H1 (cell line): ENCODE measurements around the gene ZNF598. TPM values are rescaled to one million over a fixed set of nuclear protein-coding genes. Genes with fewer than 3 reads are reported as not detected.
A peak's percentile ranks its signal among the peaks of the same experiment; 100 is the strongest.

Experiments used
- CTCF ChIA-PET: fragments of 300-600 bp; sonication (Branson Sonifier 250); formaldehyde crosslinking; loops from one replicate; lab custom pipeline; 2021; ENCODE audit not compliant: partially characterized antibody; lab: Charles Lee
- POLR2A ChIA-PET: fragments of 300-600 bp; sonication (Branson Sonifier 250); formaldehyde crosslinking; loops from one replicate; lab custom pipeline; 2021; ENCODE audit warnings: inconsistent platforms; ENCODE audit not compliant: partially characterized antibody; lab: Charles Lee
- DNase-seq, 2 experiments: peaks; one replicate each; pipeline versions ENCODE4 v3.0.0 to v3.0.0-alpha.2; 2010 to 2022; ENCODE audit warnings: low spot score in 2 of 2, low read depth in 1 of 2, mixed read lengths in 1 of 2
- FAIRE-seq: peaks from 2 replicates; lab custom pipeline; 2011; peaks lifted over from hg19 to GRCh38; lab: Jason Lieb, UNC
- H2AFZ ChIP-seq: 2 replicates; pipeline ENCODE4 v1.8.1; 2012; ENCODE audit warnings: low read length, inconsistent platforms
- H2AK5ac ChIP-seq: 2 replicates; pipeline ENCODE4 v1.6.1; 2013; ENCODE audit warnings: low read depth, low read length
- H2BK120ac ChIP-seq: replicated peaks from 2 replicates; pipeline ENCODE3; 2013; ENCODE audit warnings: low read depth, low read length, inconsistent platforms
- H2BK12ac ChIP-seq: 2 replicates; pipeline ENCODE4 v1.6.1; 2013; ENCODE audit warnings: low read depth, low read length
- H2BK15ac ChIP-seq: 2 replicates; pipeline ENCODE4 v1.6.1; 2013; ENCODE audit warnings: low read length
- H2BK20ac ChIP-seq: 2 replicates; pipeline ENCODE4 v1.6.1; 2013; ENCODE audit warnings: low read length
- H2BK5ac ChIP-seq: 2 replicates; pipeline ENCODE4 v1.6.1; 2013; ENCODE audit warnings: low read depth, low read length
- H3K14ac ChIP-seq: 2 replicates; pipeline ENCODE4 v1.6.1; 2013; ENCODE audit warnings: inconsistent platforms; ENCODE audit not compliant: insufficient read length
- H3K18ac ChIP-seq: 2 replicates; pipeline ENCODE4 v1.6.1; 2013; ENCODE audit warnings: low read length; ENCODE audit errors: extremely low read depth
- H3K23ac ChIP-seq: 2 replicates; pipeline ENCODE4 v1.6.1; 2013; ENCODE audit warnings: inconsistent platforms; ENCODE audit not compliant: insufficient read length
- H3K23me2 ChIP-seq: 2 replicates; pipeline ENCODE4 v1.6.1; 2013; ENCODE audit warnings: low read depth, low read length
- H3K27ac ChIP-seq: 2 replicates; pipeline ENCODE4 v1.6.1; 2011; ENCODE audit warnings: low read depth, low read length, inconsistent platforms
- H3K27me3 ChIP-seq, 4 experiments: replicated peaks in 1 of 4; 1 replicate in 1 of 4; 2 replicates in 3 of 4; pipeline versions ENCODE4 v1.6.1 to v1.8.1; 2011 to 2013; ENCODE audit warnings: low read length in 3 of 4, mild to moderate bottlenecking in 3 of 4, inconsistent platforms in 2 of 4, mixed read lengths in 2 of 4, moderate library complexity in 1 of 4; ENCODE audit not compliant: control insufficient read depth in 3 of 4, insufficient read depth in 3 of 4; ENCODE audit errors: extremely low read depth in 1 of 4
- H3K36me3 ChIP-seq, 4 experiments: 2 replicates each; pipeline versions ENCODE4 v1.6.1 to v1.8.1; 2011 to 2013; ENCODE audit warnings: mild to moderate bottlenecking in 4 of 4, low read length in 3 of 4, moderate library complexity in 2 of 4, control low read depth in 1 of 4, inconsistent platforms in 1 of 4; ENCODE audit not compliant: insufficient read depth in 4 of 4, control insufficient read depth in 2 of 4
- H3K4ac ChIP-seq: replicated peaks from 2 replicates; pipeline ENCODE3; 2013; ENCODE audit warnings: low read length, low read depth, mixed read lengths, inconsistent platforms; ENCODE audit not compliant: insufficient read length
- H3K4me1 ChIP-seq, 4 experiments: replicated peaks in 1 of 4; 1 replicate in 1 of 4; 2 replicates in 3 of 4; pipeline versions ENCODE4 v1.6.1 to v1.8.1; 2011 to 2013; ENCODE audit warnings: low read length in 3 of 4, inconsistent platforms in 2 of 4, mixed read lengths in 1 of 4; ENCODE audit not compliant: insufficient read depth in 4 of 4, control insufficient read depth in 3 of 4
- H3K4me2 ChIP-seq, 2 experiments: 2 replicates each; pipeline versions ENCODE4 v1.6.1 to v1.8.1; 2011 to 2013; ENCODE audit warnings: low read depth in 2 of 2, low read length in 2 of 2, control low read depth in 1 of 2, inconsistent platforms in 1 of 2, mild to moderate bottlenecking in 1 of 2; ENCODE audit not compliant: insufficient read depth in 1 of 2
- H3K4me3 ChIP-seq, 4 experiments: fragments of 200-600, 300-600 bp in 1 of 4; sonication (generic), shearing (Covaris generic), sonication (Bioruptor Twin) in 1 of 4; 2 replicates each; pipeline versions ENCODE4 v1.5.1 to v1.8.1; 2011 to 2016; ENCODE audit warnings: low read length in 4 of 4, low read depth in 3 of 4, control low read depth in 2 of 4, inconsistent platforms in 2 of 4, mild to moderate bottlenecking in 2 of 4, mixed read lengths in 1 of 4, moderate library complexity in 1 of 4; ENCODE audit not compliant: insufficient read depth in 2 of 4; ENCODE audit errors: extremely low read depth in 1 of 4
- H3K56ac ChIP-seq: replicated peaks from 2 replicates; pipeline ENCODE3; 2013; ENCODE audit warnings: low read depth, mild to moderate bottlenecking, mixed read lengths, low read length, inconsistent platforms; ENCODE audit not compliant: insufficient read length
- H3K79me1 ChIP-seq: 2 replicates; pipeline ENCODE4 v1.6.1; 2013; ENCODE audit warnings: low read depth, low read length, control low read depth
- H3K79me2 ChIP-seq, 2 experiments: 2 replicates each; pipeline versions ENCODE4 v1.6.1 to v1.8.1; 2012 to 2013; ENCODE audit warnings: low read length in 2 of 2, mild to moderate bottlenecking in 2 of 2, inconsistent platforms in 1 of 2; ENCODE audit not compliant: insufficient read depth in 2 of 2, control insufficient read depth in 1 of 2
- H3K9ac ChIP-seq, 4 experiments: replicated peaks in 1 of 4; 1 replicate in 1 of 4; 2 replicates in 3 of 4; pipeline versions ENCODE4 v1.6.1 to v1.8.1; 2011 to 2013; ENCODE audit warnings: low read depth in 3 of 4, low read length in 3 of 4, control low read depth in 2 of 4, mild to moderate bottlenecking in 2 of 4, moderate library complexity in 2 of 4, inconsistent platforms in 1 of 4; ENCODE audit errors: extremely low read depth in 1 of 4
- H3K9me3 ChIP-seq, 2 experiments: 2 replicates each; pipeline versions ENCODE4 v1.6.1 to v1.8.1; 2012 to 2013; ENCODE audit warnings: mild to moderate bottlenecking in 2 of 2, moderate library complexity in 2 of 2, control low read depth in 1 of 2, inconsistent platforms in 1 of 2, low read depth in 1 of 2, low read length in 1 of 2, mixed read lengths in 1 of 2; ENCODE audit not compliant: insufficient read depth in 2 of 2
- H4K20me1 ChIP-seq, 2 experiments: replicated peaks in 1 of 2; 2 replicates each; pipeline versions ENCODE3 to v1.8.1; 2011 to 2013; ENCODE audit warnings: inconsistent platforms in 2 of 2, low read length in 2 of 2, mild to moderate bottlenecking in 1 of 2; ENCODE audit not compliant: insufficient read depth in 2 of 2, control insufficient read depth in 1 of 2
- H4K5ac ChIP-seq: 2 replicates; pipeline ENCODE4 v1.6.1; 2013; ENCODE audit warnings: low read length, low read depth, mixed read lengths, inconsistent platforms; ENCODE audit not compliant: insufficient read length
- H4K8ac ChIP-seq: 2 replicates; pipeline ENCODE4 v1.8.0; 2013; ENCODE audit warnings: mild to moderate bottlenecking, moderate library complexity, low read length, inconsistent platforms; ENCODE audit not compliant: insufficient read depth; ENCODE audit errors: extremely low read depth
- H4K91ac ChIP-seq: replicated peaks from 2 replicates; pipeline ENCODE3; 2013; ENCODE audit warnings: low read length, mixed read lengths, inconsistent platforms; ENCODE audit not compliant: insufficient read length
- ASH2L ChIP-seq: fragments of 200-600, 300-600 bp; sonication (generic); IDR thresholded peaks from one replicate; pipeline ENCODE4 v1.7.1; 2017; ENCODE audit warnings: low read length
- BCL11A ChIP-seq, 2 experiments: IDR thresholded peaks; one replicate each; pipeline ENCODE4 v1.6.1; 2011; ENCODE audit warnings: low read depth in 2 of 2, low read length in 2 of 2, mild to moderate bottlenecking in 2 of 2
- NRF1 ChIP-seq: IDR thresholded peaks from 2 replicates; pipeline ENCODE4 v1.6.1; 2011; ENCODE audit warnings: mild to moderate bottlenecking, low read depth, low read length, improper control_type of control experiment
- PHF8 ChIP-seq: fragments of 200-600 bp; sonication (generic); conservative IDR thresholded peaks from 2 replicates; pipeline ENCODE4 v1.7.1; 2012; ENCODE audit warnings: low read depth, mild to moderate bottlenecking, inconsistent platforms, low read length, moderate library complexity
- SAP30 ChIP-seq: fragments of 300-600 bp; sonication (generic); IDR thresholded peaks from 2 replicates; pipeline ENCODE4 v1.7.1; 2012; ENCODE audit warnings: low read length, moderate library complexity, mild to moderate bottlenecking, inconsistent platforms; ENCODE audit not compliant: insufficient read depth, insufficient replicate concordance
- SRF ChIP-seq: IDR thresholded peaks from 2 replicates; pipeline ENCODE4 v1.6.1; 2011; ENCODE audit warnings: mild to moderate bottlenecking, low read depth, low read length, moderate library complexity
- TCF12 ChIP-seq: IDR thresholded peaks from 2 replicates; pipeline ENCODE4 v1.6.1; 2011; ENCODE audit warnings: low read depth, mild to moderate bottlenecking, low read length
- WGBS, 2 experiments: shearing (Covaris generic) in 1 of 2; methylation state at CpG; one replicate each; pipeline versions ENCODE4 v1.1.6 to v1.1.7; 2013 to 2015; ENCODE audit warnings: low lambda C conversion rate in 2 of 2, mixed read lengths in 2 of 2, inconsistent platforms in 1 of 2, low coverage in 1 of 2, missing lambda C conversion rate in 1 of 2; ENCODE audit not compliant: insufficient replicate concordance in 2 of 2, insufficient coverage in 1 of 2, insufficient read length in 1 of 2; ENCODE audit errors: extremely low coverage in 1 of 2, missing lambda C conversion rate in 1 of 2; 5-methylcytosine and 5-hydroxymethylcytosine counted together
- polyA plus RNA-seq, 7 experiments: library from polyadenylated mRNA; depleted of rRNA in 3 of 7; stranded (reverse) in 5 of 7; unstranded in 2 of 7; fragments of >200 nt in 5 of 7; fragments of 200-250 nt in 2 of 7; gene quantifications; 1 replicate in 5 of 7; 2 replicates in 1 of 7; 4 replicates in 1 of 7; pipeline versions ENCODE4 v1.2.1 to v1.2.3, GENCODE V29; 2011 to 2013; ENCODE audit warnings: missing spikeins in 2 of 7, mixed read lengths in 2 of 7
- total RNA-seq: library from RNA; stranded (reverse); fragmentation: NEBNext Ultra II Directional; extraction: Animal tissue kit (Norgen Biotek cat#: 25700); gene quantifications from 2 replicates; pipeline ENCODE4 v1.2.1, GENCODE V29; 2021

ZNF598 gene
- total and polyA plus RNA-seq, 2 of the 8 experiments (the other 6 are each of a cell fraction or from before 2014, with no cell fraction given): 29.3 to 47.6 TPM

- Histone ChIP-seq H3K36me3 (peaks cover 24 to 52% (median 42%) of the 10 kb centered on the region in 4 experiments), H4K91ac (no peak overlapping the region), H2BK120ac (no peak overlapping the region), H3K14ac (no peak overlapping the region), H3K27me3 (no peaks in the 10 kb centered on the region), H2AK5ac (no peak overlapping the region), H3K4me2 (no peak overlapping the region), H4K8ac (no peak overlapping the region), H2AFZ (no peak overlapping the region), H3K18ac (no peak overlapping the region), H3K4ac (no peak overlapping the region), H3K23ac (no peak overlapping the region), H3K9ac (no peak overlapping the region), H3K79me1 (peaks cover 2% of the 10 kb centered on the region; the same call in 1 of the 2 replicates), H3K27ac (no peak overlapping the region), H3K4me1 (peaks cover 0 to 19% (median 7%) of the 10 kb centered on the region in 4 experiments; a peak in 5 of 7 replicates), H3K56ac (no peak overlapping the region), H4K20me1 (peaks cover 22 to 54% of the 10 kb centered on the region in 2 experiments), H2BK15ac (no peak overlapping the region), H3K9me3 (no peaks in the 10 kb centered on the region), H2BK5ac (peak overlapping the region; percentile 44; the same call in 1 of the 2 replicates), H3K23me2 (no peaks in the 10 kb centered on the region), H2BK20ac (no peak overlapping the region), H3K4me3 (no peak overlapping the region), H4K5ac (no peak overlapping the region), H3K79me2 (peaks cover 0 to 25% of the 10 kb centered on the region in 2 experiments; a peak in 3 of 4 replicates), H2BK12ac (no peak overlapping the region)
- DNase-seq (no peak), FAIRE-seq (no peak)
- ChIA-PET CTCF (interaction anchor here (0.6 to 2.8 kb wide), 3 partner anchors 10 to 69 kb away, joined by 3 to 6 read pairs (median 4); no protein-coding TSS in a partner anchor), POLR2A (interaction anchor here (0.6 to 2.1 kb wide), 3 partner anchors 50 to 153 kb away, joined by 3 to 5 read pairs (median 3); no protein-coding TSS in a partner anchor)
- WGBS, 2 experiments: 91% methylated on average over 47 of the region's 53 CpGs; no CpG with 5 or more reads in 1 of the 2 experiments
- TF ChIP-seq SAP30 (no peak), ASH2L (no peak), BCL11A (IDR thresholded peaks at IDR 0.05; ENCODE audit: low read depth in 2 of 2, low read length in 2 of 2) (no peak), TCF12 (no peak), NRF1 (no peak), PHF8 (no peak), SRF (no peak)
Measured at GRCh38 chr16:2001456-2002355, 7.9 kb downstream of the ZNF598 start.
